Measurements from ENCODE around the gene TUBB2B. TPM values are rescaled to one million over a fixed set of nuclear protein-coding genes. Genes with fewer than 3 reads are reported as not detected.

Gene TUBB2B
- total RNA-seq, 1 donor from 2014 or later = 0.46 TPM

- no peak for DNase-seq
- intact Hi-C loops (cut with DNase I) = no loop called here
- ATAC-seq = no peak
- Histone ChIP-seq H3K27ac (no peak overlapping the region), H3K9me3 (no peaks in the 10 kb centered on the region), H3K4me3 (no peak overlapping the region), H3K4me1 (peaks cover 11% of the 10 kb centered on the region), H3K36me3 (peaks cover 42% of the 10 kb centered on the region), H3K27me3 (no peaks in the 10 kb centered on the region)
- no peak for TF ChIP-seq CTCF (IDR thresholded peaks at IDR 0.05)
Observed at GRCh38 chr6:3266170-3266569, 38.7 kb upstream of the TUBB2B start.

- no peak for DNase-seq
- H3K36me3 ChIP-seq = peaks cover 38% of the 10 kb centered on the region
- TF ChIP-seq CTCF (IDR thresholded peaks at IDR 0.05) = no peak
- H3K4me3 ChIP-seq = no peak overlapping the region
- peaks cover 16% of the 10 kb centered on the region for H3K4me1 ChIP-seq
- no peak overlapping the region for H3K27ac ChIP-seq
- H3K9me3 ChIP-seq = no peaks in the 10 kb centered on the region
- no peaks in the 10 kb centered on the region for H3K27me3 ChIP-seq
- ATAC-seq = no peak
- intact Hi-C loops (cut with DNase I) = no loop called here
Observed at GRCh38 chr6:3265671-3266070, 38.2 kb upstream of the TUBB2B start.

GRCh38 chr6:3264356-3264755 is 36.9 kb upstream of the TUBB2B start:
- Histone ChIP-seq H3K27me3 (no peaks in the 10 kb centered on the region), H3K4me3 (no peak overlapping the region), H3K4me1 (peaks cover 27% of the 10 kb centered on the region), H3K36me3 (peaks cover 32% of the 10 kb centered on the region), H3K27ac (no peak overlapping the region), H3K9me3 (no peaks in the 10 kb centered on the region)
- intact Hi-C loops (cut with DNase I) = no loop called here
- no peak for TF ChIP-seq CTCF (IDR thresholded peaks at IDR 0.05)
- no peak for DNase-seq
- no peak for ATAC-seq

- Histone ChIP-seq H3K36me3 (peaks cover 19% of the 10 kb centered on the region), H3K4me1 (peaks cover 27% of the 10 kb centered on the region), H3K27ac (no peak overlapping the region), H3K27me3 (no peaks in the 10 kb centered on the region), H3K4me3 (no peak overlapping the region), H3K9me3 (no peaks in the 10 kb centered on the region)
- no peak for TF ChIP-seq CTCF (IDR thresholded peaks at IDR 0.05)
- DNase-seq (no peak), ATAC-seq (no peak)
- intact Hi-C loops (cut with DNase I) = no loop called here
Observed at GRCh38 chr6:3263096-3263495, 35.6 kb upstream of the TUBB2B start.

GRCh38 chr6:3261921-3262320 is 34.5 kb upstream of the TUBB2B start:
- Histone ChIP-seq H3K9me3 (no peaks in the 10 kb centered on the region), H3K27me3 (no peaks in the 10 kb centered on the region), H3K27ac (no peak overlapping the region), H3K36me3 (peaks cover 12% of the 10 kb centered on the region), H3K4me3 (no peak overlapping the region), H3K4me1 (peaks cover 27% of the 10 kb centered on the region)
- ATAC-seq = no peak
- intact Hi-C loops (cut with DNase I) = no loop called here
- no peak for DNase-seq
- no peak for TF ChIP-seq CTCF (IDR thresholded peaks at IDR 0.05)

- Histone ChIP-seq H3K4me3 (no peak overlapping the region), H3K36me3 (peaks cover 12% of the 10 kb centered on the region), H3K27me3 (no peaks in the 10 kb centered on the region), H3K9me3 (no peaks in the 10 kb centered on the region), H3K4me1 (peaks cover 27% of the 10 kb centered on the region), H3K27ac (no peak overlapping the region)
- intact Hi-C loops (cut with DNase I) = no loop called here
- TF ChIP-seq CTCF (IDR thresholded peaks at IDR 0.05) = no peak
- DNase-seq (no peak), ATAC-seq (no peak)
Observed at GRCh38 chr6:3261518-3261820, 34.0 kb upstream of the TUBB2B start.
